Measurements from ENCODE around the gene RNF214. TPM values are rescaled to one million over a fixed set of nuclear protein-coding genes. Genes with fewer than 3 reads are reported as not detected.

RNF214 gene
- total RNA-seq, 1 donor from 2014 or later: 5.8 TPM

GRCh38 chr11:117187428-117187798 is 45.1 kb upstream of the RNF214 start:
- H3K36me3 ChIP-seq (ENCODE audit: control insufficient read depth, insufficient read depth, low read length): peaks cover 29% of the 10 kb centered on the region
- TF ChIP-seq, protein P1, sequence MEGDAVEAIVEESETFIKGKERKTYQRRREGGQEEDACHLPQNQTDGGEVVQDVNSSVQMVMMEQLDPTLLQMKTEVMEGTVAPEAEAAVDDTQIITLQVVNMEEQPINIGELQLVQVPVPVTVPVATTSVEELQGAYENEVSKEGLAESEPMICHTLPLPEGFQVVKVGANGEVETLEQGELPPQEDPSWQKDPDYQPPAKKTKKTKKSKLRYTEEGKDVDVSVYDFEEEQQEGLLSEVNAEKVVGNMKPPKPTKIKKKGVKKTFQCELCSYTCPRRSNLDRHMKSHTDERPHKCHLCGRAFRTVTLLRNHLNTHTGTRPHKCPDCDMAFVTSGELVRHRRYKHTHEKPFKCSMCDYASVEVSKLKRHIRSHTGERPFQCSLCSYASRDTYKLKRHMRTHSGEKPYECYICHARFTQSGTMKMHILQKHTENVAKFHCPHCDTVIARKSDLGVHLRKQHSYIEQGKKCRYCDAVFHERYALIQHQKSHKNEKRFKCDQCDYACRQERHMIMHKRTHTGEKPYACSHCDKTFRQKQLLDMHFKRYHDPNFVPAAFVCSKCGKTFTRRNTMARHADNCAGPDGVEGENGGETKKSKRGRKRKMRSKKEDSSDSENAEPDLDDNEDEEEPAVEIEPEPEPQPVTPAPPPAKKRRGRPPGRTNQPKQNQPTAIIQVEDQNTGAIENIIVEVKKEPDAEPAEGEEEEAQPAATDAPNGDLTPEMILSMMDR (IDR thresholded peaks at IDR 0.05; ENCODE audit: insufficient read depth, low read length, severe bottlenecking): no peak
- DNase-seq (ENCODE audit: low read depth) (no peak), FAIRE-seq (no peak)
- no peaks in the 10 kb centered on the region for H3K27me3 ChIP-seq (ENCODE audit: control insufficient read depth, insufficient read depth, low read length)
- no peak overlapping the region for H3K4me3 ChIP-seq (ENCODE audit: low read depth, low read length)

DNA sequence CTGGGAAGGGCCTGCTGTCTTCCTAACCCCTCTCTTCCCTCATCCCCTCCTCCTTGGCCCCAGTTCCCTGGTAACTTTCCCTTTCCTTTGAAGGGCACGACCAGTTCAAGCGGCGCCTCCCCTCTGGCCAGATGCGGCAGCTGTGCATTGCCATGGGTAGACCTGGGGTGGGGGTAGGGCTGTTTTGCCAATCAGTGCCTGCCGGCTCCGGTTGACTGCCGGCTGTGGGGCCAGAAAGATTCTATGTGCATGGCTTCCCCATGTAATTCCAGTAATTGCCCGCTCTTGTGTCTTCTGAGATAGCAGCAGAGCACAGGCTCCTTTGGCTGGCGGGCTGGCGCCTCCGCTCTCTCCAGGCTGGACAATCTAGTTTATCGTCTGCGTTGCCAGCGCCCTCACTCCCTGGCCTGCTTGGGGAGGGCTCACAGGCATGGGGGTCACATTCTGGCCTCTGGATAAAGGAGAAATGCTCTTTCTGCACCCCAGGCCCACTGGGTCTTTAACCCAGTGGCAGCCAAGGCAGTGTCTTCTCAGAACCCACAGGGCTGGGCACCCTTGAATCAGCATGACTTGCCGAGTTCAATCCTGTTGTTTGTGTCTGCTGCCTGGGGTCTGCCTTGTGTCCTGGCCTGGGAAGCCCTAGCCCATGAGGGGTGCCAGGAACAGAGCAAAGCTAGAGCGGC is 44.5 kb upstream of the RNF214 start:
- Histone ChIP-seq H3K27me3 (ENCODE audit: control insufficient read depth, insufficient read depth, low read length) (no peaks in the 10 kb centered on the region), H3K36me3 (ENCODE audit: control insufficient read depth, insufficient read depth, low read length) (peaks cover 27% of the 10 kb centered on the region), H3K4me3 (ENCODE audit: low read depth, low read length) (no peak overlapping the region)
- DNase-seq (ENCODE audit: low read depth) (no peak), FAIRE-seq (no peak)
- TF ChIP-seq, protein P1 (IDR thresholded peaks at IDR 0.05; ENCODE audit: insufficient read depth, low read length, severe bottlenecking): no peak

GRCh38 chr11:117188620-117189081 is 43.8 kb upstream of the RNF214 start:
- FAIRE-seq (no peak), DNase-seq (ENCODE audit: low read depth) (no peak)
- TF ChIP-seq, protein P1 (IDR thresholded peaks at IDR 0.05; ENCODE audit: insufficient read depth, low read length, severe bottlenecking): no peak
- Histone ChIP-seq H3K36me3 (ENCODE audit: control insufficient read depth, insufficient read depth, low read length) (peaks cover 28% of the 10 kb centered on the region), H3K27me3 (ENCODE audit: control insufficient read depth, insufficient read depth, low read length) (no peaks in the 10 kb centered on the region), H3K4me3 (ENCODE audit: low read depth, low read length) (no peak overlapping the region)

DNA sequence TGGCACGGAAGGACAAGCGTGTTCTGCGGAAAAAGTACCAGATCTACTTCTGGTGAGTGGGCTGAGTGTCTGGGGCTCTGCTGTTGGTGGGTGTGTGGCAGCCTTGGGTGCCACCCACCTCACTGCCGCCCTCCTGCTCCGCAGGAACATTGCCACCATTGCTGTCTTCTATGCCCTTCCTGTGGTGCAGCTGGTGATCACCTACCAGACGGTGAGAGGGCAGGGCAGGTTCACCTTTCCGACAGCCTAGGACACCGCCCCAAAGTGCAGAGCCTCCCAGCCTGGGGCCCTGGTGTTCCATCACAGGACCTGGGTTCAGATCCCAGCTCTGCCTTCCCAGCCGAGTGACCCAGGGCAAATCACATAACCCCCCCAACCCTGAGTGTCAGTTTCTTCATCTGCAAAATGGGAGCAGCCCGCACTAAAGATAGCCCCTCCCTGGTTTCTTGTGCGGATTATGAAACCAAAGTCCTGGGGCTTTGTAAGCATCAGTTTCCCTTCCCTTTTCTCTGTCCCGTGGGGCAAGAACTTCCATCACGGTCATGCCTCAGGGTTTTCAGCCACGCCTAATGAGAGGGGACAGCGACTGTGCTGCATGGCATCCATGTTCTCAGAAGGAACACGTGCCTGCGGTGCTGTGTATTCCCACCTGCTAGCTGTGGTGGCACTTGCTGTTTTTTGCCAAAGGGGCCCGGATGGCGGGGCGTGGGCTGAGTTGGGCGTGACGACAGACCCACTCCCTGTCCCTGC is 43.1 kb upstream of the RNF214 start:
- TF ChIP-seq, protein P1 (IDR thresholded peaks at IDR 0.05; ENCODE audit: insufficient read depth, low read length, severe bottlenecking): no peak
- H3K4me3 ChIP-seq (ENCODE audit: low read depth, low read length): no peak overlapping the region
- H3K27me3 ChIP-seq (ENCODE audit: control insufficient read depth, insufficient read depth, low read length): no peaks in the 10 kb centered on the region
- DNase-seq (ENCODE audit: low read depth) (no peak), FAIRE-seq (peak; percentile 47)
- peaks cover 26% of the 10 kb centered on the region for H3K36me3 ChIP-seq (ENCODE audit: control insufficient read depth, insufficient read depth, low read length)

GRCh38 chr11:117189941-117190544 is 42.4 kb upstream of the RNF214 start:
- Histone ChIP-seq H3K4me3 (ENCODE audit: low read depth, low read length) (no peak overlapping the region), H3K27me3 (ENCODE audit: control insufficient read depth, insufficient read depth, low read length) (no peaks in the 10 kb centered on the region), H3K36me3 (ENCODE audit: control insufficient read depth, insufficient read depth, low read length) (peaks cover 26% of the 10 kb centered on the region)
- DNase-seq (ENCODE audit: low read depth): no peak
- FAIRE-seq: no peak
- TF ChIP-seq, protein P1 (IDR thresholded peaks at IDR 0.05; ENCODE audit: insufficient read depth, low read length, severe bottlenecking): no peak
